Activated T-helper 2 cell treated with anti-CD3 and anti-CD28 coated beads, Interferon-gamma antibody, Interleukin-2, Interleukin-4, amounts not matched to agents 10 μg/mL and 5 μg/mL and 100 μg/mL, durations not matched to agents 14 hours and 24 hours and 36 hours (primary cell): ENCODE data around the gene FNDC1. TPM values are rescaled to one million over a fixed set of nuclear protein-coding genes. Genes with fewer than 3 reads are reported as not detected.

Experiments
- DNase-seq: peaks from one replicate; pipeline ENCODE4 v3.0.0; 2021; ENCODE audit warnings: low spot score
- H3K27ac Mint-ChIP-seq: one replicate; pipeline ENCODE4 v1.8.0; 2021; ENCODE audit warnings: mixed read lengths
- H3K27me3 Mint-ChIP-seq: one replicate; pipeline ENCODE4 v1.8.0; 2021; ENCODE audit warnings: low read depth, mixed read lengths
- H3K36me3 Mint-ChIP-seq: one replicate; pipeline ENCODE4 v1.8.0; 2021; ENCODE audit warnings: low read depth, mixed read lengths
- H3K4me1 Mint-ChIP-seq: one replicate; pipeline ENCODE4 v1.8.0; 2021; ENCODE audit warnings: low read depth, mixed read lengths
- H3K4me3 Mint-ChIP-seq: one replicate; pipeline ENCODE4 v1.8.0; 2021; ENCODE audit warnings: low read depth, mild to moderate bottlenecking, moderate library complexity, mixed read lengths
- H3K9me3 Mint-ChIP-seq: one replicate; pipeline ENCODE4 v1.8.0; 2021; ENCODE audit warnings: mixed read lengths
- intact Hi-C: fragments of 100-400 bp; cut with micrococcal nuclease; formaldehyde crosslinking; loops from one replicate; pipeline ENCODE4 v1.15.1; 2023
- total RNA-seq: library from RNA; stranded (reverse); gene quantifications from 2 replicates; pipeline ENCODE4 v1.2.3, GENCODE V29; 2022

The FNDC1 gene
- total RNA-seq, 1 donor from 2014 or later, result not detected

DNA sequence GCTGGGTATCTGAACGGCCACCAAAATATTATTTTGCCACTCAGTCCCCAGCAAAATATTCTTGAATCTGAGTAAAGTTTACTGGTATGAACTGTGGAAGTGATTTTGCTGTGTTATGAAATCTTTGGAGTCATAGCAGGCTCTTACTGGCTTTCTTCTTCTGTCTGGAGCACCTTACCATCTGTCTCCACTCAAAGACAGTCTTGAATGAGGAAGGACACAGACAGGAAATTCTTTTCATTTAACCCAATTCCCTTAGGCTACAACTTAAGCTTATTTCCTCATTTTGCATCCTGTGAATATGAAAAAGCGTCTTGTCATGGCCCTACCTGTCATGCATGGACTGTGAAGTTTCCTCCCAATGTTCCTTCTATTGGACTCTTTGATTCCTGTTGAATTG is 24.7 kb downstream of the FNDC1 start:
- H3K4me1 Mint-ChIP-seq, result peaks cover 5% of the 10 kb centered on the region
- intact Hi-C loops, result no loop called here
- peaks cover 16% of the 10 kb centered on the region for H3K27me3 Mint-ChIP-seq
- H3K36me3 Mint-ChIP-seq, result no peaks in the 10 kb centered on the region
- H3K4me3 Mint-ChIP-seq, result no peak overlapping the region
- no peak for DNase-seq
- no peaks in the 10 kb centered on the region for H3K9me3 Mint-ChIP-seq
- no peak overlapping the region for H3K27ac Mint-ChIP-seq

- Mint-ChIP-seq H3K9me3 (no peaks in the 10 kb centered on the region), H3K27me3 (peaks cover 16% of the 10 kb centered on the region), H3K27ac (no peak overlapping the region)
Observed at GRCh38 chr6:159194421-159194820, 25.2 kb downstream of the FNDC1 start.

DNA sequence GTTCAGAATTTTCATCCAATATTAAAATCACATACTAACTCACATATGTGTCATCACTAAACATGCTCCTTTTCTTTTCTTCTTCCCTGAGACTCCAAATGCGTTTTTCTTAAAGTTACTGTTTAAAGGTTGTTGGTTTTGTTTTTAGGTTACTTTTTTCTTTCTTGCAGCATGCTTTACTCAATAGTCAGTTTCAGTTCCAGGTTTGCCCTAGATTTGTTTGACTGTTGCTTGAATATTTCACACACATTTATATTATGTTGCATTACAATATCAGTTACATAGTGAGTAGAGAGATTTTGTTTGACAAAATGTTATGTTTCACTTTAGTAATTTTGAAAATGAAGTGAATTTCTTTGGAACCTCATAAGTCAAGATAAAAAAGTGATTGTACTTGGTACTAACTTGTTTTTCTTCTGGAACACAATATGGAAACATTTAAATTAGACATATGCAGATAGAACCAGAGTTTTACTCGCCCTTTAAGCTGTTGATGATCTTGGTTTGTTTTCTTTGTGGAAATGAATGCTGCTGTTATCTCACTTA is 27.3 kb downstream of the FNDC1 start:
- intact Hi-C loops, result no loop called here
- Mint-ChIP-seq H3K27me3 (peaks cover 22% of the 10 kb centered on the region), H3K36me3 (no peaks in the 10 kb centered on the region), H3K4me1 (peaks cover 5% of the 10 kb centered on the region), H3K4me3 (no peak overlapping the region), H3K27ac (no peak overlapping the region), H3K9me3 (no peaks in the 10 kb centered on the region)
- no peak for DNase-seq

More at GRCh38 chr6:159194421-159194820, 25.2 kb downstream of the FNDC1 start:
- DNase-seq, result no peak
- Mint-ChIP-seq H3K4me1 (peaks cover 5% of the 10 kb centered on the region), H3K36me3 (no peaks in the 10 kb centered on the region), H3K4me3 (no peak overlapping the region)
- intact Hi-C loops, result no loop called here

DNA sequence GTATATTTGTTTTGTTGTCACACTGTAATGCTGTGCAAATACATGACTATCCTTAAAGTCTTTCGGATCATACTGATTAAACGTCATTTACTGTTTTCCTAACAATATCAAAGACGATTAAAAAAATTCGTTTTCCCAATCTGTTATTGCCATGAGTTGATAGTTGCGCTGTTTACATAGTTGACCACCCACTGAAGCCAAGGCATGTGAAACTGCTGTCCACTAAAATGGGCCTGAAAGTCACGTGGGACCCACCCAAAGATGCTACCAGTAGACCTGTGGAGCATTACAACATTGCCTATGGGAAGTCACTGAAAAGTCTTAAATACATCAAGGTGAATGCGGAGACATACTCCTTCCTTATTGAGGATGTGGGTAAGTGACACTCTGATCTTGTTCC is 28.1 kb downstream of the FNDC1 start:
- no peaks in the 10 kb centered on the region for H3K9me3 Mint-ChIP-seq
- H3K27ac Mint-ChIP-seq, result no peak overlapping the region
- no peaks in the 10 kb centered on the region for H3K36me3 Mint-ChIP-seq
- H3K4me3 Mint-ChIP-seq, result no peak overlapping the region
- intact Hi-C loops, result no loop called here
- peaks cover 22% of the 10 kb centered on the region for H3K27me3 Mint-ChIP-seq
- peaks cover 5% of the 10 kb centered on the region for H3K4me1 Mint-ChIP-seq
- DNase-seq, result no peak

DNA sequence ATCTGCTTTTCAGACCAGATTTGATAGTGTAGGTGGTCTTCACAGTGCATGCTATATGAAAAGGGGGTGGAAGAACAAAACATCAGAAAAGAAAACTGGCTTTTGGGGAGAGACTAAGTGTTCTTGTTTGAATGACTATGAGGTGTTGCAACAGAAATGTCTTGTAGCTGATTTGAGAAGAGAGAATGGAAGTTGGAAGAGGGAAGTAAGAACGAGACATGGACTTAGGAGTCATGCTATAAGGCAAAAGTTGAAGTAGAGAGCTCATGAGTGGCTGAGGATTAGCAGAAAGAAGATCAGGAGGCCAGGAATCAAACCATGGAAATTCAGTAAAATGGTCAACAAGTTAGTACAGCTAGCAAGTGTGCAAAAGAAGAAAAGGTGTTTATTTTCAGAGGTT is 32.1 kb downstream of the FNDC1 start:
- no peak for DNase-seq
- Mint-ChIP-seq H3K27ac (no peak overlapping the region), H3K9me3 (no peaks in the 10 kb centered on the region), H3K36me3 (no peaks in the 10 kb centered on the region), H3K4me3 (no peak overlapping the region), H3K4me1 (peaks cover 7% of the 10 kb centered on the region), H3K27me3 (peaks cover 10% of the 10 kb centered on the region)
- intact Hi-C loops, result no loop called here

DNA sequence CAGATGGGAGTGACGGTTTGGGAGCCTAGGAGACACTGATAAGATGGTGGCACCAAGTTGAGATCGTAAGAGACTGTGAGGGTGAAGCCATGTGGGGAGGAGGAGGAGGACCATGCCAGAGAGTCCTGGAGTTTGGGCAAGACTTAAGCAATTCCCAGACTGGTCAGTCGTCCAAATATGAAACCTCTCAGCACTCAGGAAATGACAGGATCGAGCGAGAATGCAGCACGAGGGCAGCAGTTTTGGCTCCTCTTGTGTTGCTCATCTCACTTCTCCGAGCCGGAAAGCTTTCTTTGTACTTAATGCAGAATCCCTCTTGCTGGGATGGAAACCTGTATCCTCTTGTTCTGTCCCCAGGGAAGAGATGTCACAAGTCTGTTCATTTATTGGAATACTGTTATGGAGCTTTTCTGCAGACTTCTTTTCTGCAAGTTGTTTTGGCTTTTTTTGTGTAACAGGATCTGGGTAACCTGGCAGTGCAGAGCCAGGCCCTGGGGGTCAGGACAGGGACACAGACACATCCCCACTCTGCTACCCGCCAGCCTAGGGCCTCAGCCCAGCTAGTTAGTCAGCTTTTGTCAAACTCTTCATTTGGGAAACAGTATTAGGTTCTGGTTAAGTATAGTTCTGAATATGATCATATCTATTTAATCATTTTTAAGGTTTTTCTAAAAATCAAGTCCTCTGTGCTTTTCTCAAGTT is 34.3 kb downstream of the FNDC1 start:
- peaks cover 6% of the 10 kb centered on the region for H3K27me3 Mint-ChIP-seq
- no peak for DNase-seq
- intact Hi-C loops, result no loop called here
- H3K4me3 Mint-ChIP-seq, result no peak overlapping the region
- H3K4me1 Mint-ChIP-seq, result peaks cover 4% of the 10 kb centered on the region
- H3K36me3 Mint-ChIP-seq, result no peaks in the 10 kb centered on the region
- no peaks in the 10 kb centered on the region for H3K9me3 Mint-ChIP-seq
- no peak overlapping the region for H3K27ac Mint-ChIP-seq

GRCh38 chr6:159204605-159205004 is 35.4 kb downstream of the FNDC1 start:
- intact Hi-C loops, result no loop called here
- Mint-ChIP-seq H3K9me3 (no peaks in the 10 kb centered on the region), H3K4me3 (no peak overlapping the region), H3K27ac (no peak overlapping the region), H3K27me3 (peaks cover 6% of the 10 kb centered on the region), H3K36me3 (no peaks in the 10 kb centered on the region), H3K4me1 (peaks cover 4% of the 10 kb centered on the region)
- DNase-seq, result no peak

GRCh38 chr6:159212028-159212427 is 42.8 kb downstream of the FNDC1 start:
- Mint-ChIP-seq H3K27me3 (no peaks in the 10 kb centered on the region), H3K9me3 (no peaks in the 10 kb centered on the region), H3K36me3 (no peaks in the 10 kb centered on the region), H3K27ac (no peak overlapping the region), H3K4me3 (no peak overlapping the region), H3K4me1 (no peaks in the 10 kb centered on the region)
- intact Hi-C loops, result no loop called here
- no peak for DNase-seq

GRCh38 chr6:159212525-159213280 is 43.5 kb downstream of the FNDC1 start:
- H3K4me3 Mint-ChIP-seq, result no peak overlapping the region
- H3K4me1 Mint-ChIP-seq, result no peaks in the 10 kb centered on the region
- no peaks in the 10 kb centered on the region for H3K27me3 Mint-ChIP-seq

DNA sequence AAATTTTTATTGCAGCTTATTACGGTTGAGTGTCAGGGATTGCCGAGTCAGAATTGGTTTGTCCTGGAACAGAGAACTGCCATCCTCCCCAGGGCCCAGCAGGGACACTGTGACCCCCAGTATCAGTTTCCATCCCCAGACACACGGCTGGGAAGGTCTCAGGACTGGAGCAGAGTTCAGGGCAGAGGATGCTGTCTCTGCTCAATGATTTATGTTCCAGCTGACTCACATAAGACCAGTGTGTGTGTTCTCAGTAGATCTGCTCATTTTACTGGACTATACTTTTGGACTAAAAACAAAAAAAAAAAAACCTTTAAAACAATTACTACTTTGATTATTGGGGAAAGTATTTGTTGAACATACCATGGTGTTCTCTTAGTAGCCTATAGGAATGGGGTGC is 44.2 kb downstream of the FNDC1 start:
- H3K4me3 Mint-ChIP-seq, result no peak overlapping the region
- intact Hi-C loops, result no loop called here
- H3K27ac Mint-ChIP-seq, result no peak overlapping the region
- no peaks in the 10 kb centered on the region for H3K36me3 Mint-ChIP-seq
- peaks cover 1% of the 10 kb centered on the region for H3K27me3 Mint-ChIP-seq
- DNase-seq, result no peak
- H3K4me1 Mint-ChIP-seq, result no peaks in the 10 kb centered on the region
- H3K9me3 Mint-ChIP-seq, result no peaks in the 10 kb centered on the region

More at GRCh38 chr6:159212525-159213280, 43.5 kb downstream of the FNDC1 start:
- H3K27ac Mint-ChIP-seq, result no peak overlapping the region
- intact Hi-C loops, result no loop called here
- no peaks in the 10 kb centered on the region for H3K9me3 Mint-ChIP-seq
- no peaks in the 10 kb centered on the region for H3K36me3 Mint-ChIP-seq
- no peak for DNase-seq

DNA sequence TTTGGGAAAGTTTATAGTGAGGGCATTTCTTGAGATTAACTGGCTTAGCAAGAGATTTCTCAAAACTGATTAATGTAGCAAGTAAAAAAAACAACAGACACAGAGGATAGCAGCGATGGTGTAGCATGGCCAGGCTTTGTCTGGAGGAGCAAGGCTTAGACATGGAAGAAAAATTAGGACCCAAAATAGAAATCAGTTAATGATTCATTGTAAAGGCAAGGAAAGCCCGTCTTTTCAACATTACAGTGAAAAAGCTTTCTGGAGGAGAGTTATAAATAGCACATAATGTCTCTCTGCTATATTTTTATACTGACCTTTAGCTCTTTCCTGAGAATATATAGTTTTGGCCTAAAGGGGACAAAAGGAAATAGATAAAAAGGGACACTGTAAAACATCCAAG is 45.1 kb downstream of the FNDC1 start:
- Mint-ChIP-seq H3K4me1 (no peaks in the 10 kb centered on the region), H3K27me3 (peaks cover 5% of the 10 kb centered on the region), H3K36me3 (no peaks in the 10 kb centered on the region), H3K9me3 (no peaks in the 10 kb centered on the region), H3K4me3 (no peak overlapping the region), H3K27ac (no peak overlapping the region)
- intact Hi-C loops, result no loop called here
- no peak for DNase-seq

- H3K4me3 Mint-ChIP-seq, result no peak overlapping the region
- intact Hi-C loops, result no loop called here
- H3K27ac Mint-ChIP-seq, result no peak overlapping the region
- no peaks in the 10 kb centered on the region for H3K36me3 Mint-ChIP-seq
- H3K4me1 Mint-ChIP-seq, result no peaks in the 10 kb centered on the region
- H3K27me3 Mint-ChIP-seq, result peaks cover 20% of the 10 kb centered on the region
- H3K9me3 Mint-ChIP-seq, result no peaks in the 10 kb centered on the region
- no peak for DNase-seq
Observed at GRCh38 chr6:159217595-159218275, 48.5 kb downstream of the FNDC1 start.

DNA sequence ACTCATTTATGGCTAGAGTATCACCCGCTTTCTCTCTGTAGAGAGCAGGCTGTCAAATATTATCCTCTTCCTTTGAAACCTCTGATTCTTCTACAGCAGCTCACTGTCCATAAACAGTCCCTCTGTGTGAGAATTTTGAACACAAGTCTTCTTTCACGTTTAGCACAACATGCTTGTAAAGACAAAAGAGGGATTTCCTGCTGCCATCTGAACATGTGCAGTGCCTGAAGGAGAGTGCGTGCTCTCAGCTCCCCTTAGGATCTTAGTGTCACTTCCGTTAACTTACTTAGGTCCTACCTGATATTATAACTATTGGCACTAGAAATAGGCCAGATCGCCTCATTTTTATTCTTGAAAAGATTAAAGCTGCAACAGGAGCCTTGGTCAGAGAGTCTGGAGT is 50.9 kb downstream of the FNDC1 start:
- no peak overlapping the region for H3K4me3 Mint-ChIP-seq
- intact Hi-C loops, result no loop called here
- no peak for DNase-seq
- no peaks in the 10 kb centered on the region for H3K9me3 Mint-ChIP-seq
- no peaks in the 10 kb centered on the region for H3K4me1 Mint-ChIP-seq
- H3K27me3 Mint-ChIP-seq, result peaks cover 26% of the 10 kb centered on the region
- H3K36me3 Mint-ChIP-seq, result no peaks in the 10 kb centered on the region
- H3K27ac Mint-ChIP-seq, result no peak overlapping the region
